Activated CD4-positive, alpha-beta T cell treated with anti-CD3 and anti-CD28 coated beads for 48 hours (primary cell): ENCODE measurements around the gene RET.

Source experiments
- DNase-seq: peaks from one replicate; pipeline ENCODE4 v3.0.0-alpha.2; 2020

The RET gene

DNA sequence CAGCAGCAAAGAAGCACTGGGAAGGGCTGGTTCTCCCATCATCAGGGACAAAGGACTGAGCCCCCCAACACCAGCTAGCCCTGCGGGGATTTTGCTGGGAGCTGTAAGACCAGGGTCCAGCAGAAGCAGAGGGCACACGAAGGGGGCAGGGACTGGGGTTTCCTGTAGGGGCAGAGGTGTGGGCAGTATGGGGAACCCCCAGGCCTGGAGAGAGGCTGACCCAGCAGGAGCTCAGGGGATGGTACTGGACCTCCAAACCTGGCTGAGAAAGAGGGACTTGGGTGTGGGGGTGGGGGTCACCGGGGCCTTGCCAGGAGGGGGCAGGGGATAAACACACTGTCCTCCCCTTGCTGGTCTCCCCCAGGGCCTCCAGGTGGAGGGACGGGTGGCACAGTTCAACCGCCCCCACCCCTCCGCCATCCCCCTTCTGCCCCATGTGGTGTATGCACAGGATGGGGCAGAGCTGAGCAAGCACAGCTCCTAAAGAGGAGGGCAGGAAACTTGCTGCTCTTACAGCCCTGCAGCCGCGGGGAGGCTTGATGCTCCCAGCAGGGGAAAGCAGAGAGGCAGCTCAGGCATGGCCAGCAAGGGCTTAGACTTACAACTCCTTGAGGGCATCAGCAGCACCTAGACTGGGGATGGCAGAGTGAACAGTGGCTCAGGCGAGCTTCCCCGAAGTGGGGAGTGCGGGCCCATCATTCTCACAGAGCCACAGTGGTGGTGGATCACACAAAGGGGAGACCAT lies 12.4 kb upstream of the RET start:
- DNase-seq: no peak

DNA sequence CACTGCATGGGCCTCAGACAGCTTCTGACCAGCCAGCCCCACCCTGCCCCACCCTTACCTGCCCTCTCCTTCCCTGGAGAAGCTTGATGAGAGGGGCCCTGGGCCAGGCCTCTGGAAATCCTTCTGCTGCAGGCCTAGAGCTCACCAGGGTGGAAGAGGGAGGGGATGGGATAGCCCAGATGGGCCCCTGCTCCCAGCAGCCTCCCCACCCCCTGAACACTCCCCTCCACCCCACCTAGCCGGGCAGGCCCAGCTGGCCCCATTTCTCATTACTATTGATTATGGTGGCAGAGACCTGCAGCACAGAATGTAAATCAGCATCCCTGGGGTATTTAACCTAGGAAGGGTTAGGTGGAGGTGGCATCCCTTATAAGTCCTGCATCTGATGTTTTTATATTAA lies 11.6 kb upstream of the RET start:
- DNase-seq: no peak

DNA sequence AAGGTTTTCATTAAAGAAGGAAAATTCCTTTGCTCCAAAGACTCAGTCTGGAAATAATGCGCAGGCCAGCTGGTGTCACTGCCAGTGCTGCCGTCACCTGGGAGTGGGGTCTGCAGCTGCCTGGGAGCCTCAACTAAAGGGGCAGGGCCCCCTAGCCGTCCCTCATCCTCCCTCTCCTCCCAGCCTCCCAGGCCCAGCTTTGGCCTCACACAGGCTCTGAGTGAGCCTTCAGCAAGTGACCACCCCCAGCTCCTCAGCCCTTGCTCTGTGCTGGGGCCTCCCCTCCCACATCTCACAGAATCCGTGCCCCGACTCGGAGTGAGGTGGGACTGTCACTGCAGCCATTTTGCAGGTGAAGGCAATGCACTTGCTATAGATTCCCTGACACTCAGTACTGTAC lies 11.1 kb upstream of the RET start:
- no peak for DNase-seq

DNA sequence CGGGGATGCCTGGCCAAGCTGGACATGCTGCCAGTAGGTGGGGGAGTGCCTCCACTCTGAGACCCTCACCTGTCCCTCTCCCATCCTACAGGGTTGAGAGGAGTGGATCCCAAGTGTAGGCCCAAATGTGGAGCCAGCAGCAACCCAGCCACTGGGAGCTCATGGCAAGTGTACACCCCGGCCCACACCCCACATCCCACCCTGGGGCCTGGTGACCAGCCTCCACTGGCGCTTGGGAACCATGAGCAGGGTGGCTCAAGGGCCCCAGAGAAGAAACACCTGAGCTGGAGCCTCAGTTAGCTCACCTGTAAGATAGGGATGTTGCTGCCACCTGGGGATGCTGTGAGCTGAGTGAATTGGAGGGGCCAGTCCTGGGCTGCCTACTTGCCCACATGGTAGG lies 10.4 kb upstream of the RET start:
- no peak for DNase-seq

DNA sequence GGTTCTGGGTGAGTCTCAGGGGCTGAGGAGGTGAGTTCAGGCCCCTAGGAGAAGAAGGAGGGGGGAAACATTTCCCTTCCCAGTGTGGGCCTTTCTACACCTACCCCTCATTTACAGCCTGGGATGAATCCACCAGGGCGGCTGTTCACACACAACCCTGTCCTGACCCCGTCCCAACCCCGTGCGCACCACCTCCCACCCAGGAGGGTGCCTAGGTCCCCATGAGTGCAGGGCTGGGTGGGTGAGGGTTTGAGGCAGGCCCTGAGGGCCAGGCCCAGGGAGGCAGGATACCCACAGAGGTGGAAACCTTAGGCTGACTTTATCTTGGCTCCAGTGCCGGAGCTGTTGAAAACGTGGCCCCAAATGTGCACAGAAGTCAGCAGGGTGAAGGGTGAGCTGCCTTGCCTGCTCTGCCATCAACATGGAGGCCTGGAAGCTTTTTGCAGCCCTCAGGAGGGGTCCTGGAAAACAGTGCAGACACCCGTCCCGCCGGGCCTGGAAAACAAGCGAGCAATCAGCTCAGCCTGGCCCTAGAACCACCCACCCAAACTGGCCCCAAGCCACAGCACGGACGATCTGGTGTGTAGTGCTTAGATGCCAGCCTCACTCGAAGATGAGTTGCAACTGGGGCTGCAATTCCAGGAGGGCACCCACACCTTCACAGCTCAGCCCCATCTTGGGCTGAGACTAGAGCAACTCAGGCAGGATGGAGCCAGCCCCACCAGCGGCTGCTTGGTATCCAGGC lies 9.3 kb upstream of the RET start:
- no peak for DNase-seq

DNA sequence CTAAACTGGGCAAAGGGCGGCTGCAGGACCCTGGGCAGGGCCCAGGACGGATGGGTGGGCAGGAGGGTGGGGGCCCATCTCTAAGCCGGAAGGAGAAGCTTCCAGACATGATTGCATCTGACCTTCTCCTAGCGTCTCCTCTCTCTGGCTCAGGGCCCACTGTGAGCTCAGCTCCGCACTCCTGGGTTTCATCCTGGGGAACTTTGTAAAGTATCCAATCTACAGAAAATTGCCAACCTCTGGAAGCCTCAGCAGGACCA lies 8.8 kb upstream of the RET start:
- DNase-seq: no peak

DNA sequence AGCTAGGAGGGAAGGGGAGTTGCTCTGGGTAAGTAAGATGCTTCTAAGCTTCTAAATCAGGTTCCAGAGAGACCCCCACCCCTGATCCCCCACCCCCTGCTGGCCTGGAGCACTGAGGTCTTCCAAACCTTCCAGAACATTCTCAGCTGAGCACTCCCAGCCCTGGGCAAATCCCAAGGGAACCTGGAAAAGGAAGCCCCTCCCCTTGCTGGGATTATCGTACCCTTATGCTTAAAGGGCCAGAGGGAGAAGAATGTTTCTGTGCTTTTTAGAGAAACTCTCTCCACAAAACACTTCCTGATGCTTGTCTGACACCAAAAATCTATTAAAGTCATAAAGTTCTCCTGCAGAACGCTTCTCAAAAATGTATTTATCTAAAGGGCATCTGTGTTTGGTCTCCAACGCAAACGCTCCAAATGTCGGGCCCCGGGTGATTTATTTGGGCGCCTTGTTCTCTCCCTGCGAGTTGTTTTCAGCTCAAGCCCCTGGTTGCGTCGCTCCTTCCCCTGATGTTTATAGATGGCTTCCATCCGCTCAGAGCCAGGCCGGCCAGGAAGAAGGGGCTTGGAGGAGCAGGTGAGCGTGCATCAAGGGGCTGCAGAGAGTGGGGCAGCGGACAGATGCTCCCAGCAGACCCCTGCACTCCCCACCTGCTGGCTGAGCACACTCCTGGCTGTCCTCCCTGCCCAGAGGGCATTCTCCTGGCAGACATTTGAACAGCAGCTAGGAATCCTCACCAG lies 8.2 kb upstream of the RET start:
- DNase-seq: no peak

DNA sequence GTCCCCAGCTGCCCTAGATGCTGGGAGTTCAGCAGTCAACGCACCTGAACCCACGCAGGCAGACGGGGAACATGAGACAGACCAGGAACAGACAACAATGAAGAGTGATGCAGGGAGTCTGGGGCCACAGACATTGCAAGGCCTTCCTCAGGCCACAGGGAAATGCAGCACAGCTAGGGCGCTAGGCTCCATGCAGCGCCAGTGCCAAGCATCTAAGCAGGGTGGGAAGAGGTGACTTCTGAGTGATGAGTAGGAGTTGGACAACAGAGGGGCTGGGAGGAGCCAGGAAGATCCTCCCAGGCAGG lies 7.7 kb upstream of the RET start:
- no peak for DNase-seq

DNA sequence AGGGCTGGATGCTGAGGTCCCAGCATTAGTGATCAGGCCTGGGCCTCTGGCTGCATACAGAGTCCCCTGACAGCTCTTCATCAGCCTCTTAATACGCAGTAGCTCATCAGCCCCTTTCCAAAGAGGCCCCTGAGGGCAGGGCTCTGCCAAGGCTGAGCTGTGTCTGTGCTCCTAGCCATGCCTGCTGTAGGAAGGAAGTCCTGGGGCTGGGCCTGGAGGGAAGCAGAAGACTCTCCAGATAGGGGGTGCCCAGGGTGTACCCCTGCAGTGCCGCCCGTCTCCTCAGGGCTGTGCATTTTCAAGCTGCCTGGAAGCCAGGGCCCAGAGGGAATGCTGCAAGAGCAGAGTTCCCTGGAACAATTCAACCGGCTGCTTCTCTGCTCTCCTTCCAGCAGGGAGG lies 7.3 kb upstream of the RET start:
- no peak for DNase-seq

DNA sequence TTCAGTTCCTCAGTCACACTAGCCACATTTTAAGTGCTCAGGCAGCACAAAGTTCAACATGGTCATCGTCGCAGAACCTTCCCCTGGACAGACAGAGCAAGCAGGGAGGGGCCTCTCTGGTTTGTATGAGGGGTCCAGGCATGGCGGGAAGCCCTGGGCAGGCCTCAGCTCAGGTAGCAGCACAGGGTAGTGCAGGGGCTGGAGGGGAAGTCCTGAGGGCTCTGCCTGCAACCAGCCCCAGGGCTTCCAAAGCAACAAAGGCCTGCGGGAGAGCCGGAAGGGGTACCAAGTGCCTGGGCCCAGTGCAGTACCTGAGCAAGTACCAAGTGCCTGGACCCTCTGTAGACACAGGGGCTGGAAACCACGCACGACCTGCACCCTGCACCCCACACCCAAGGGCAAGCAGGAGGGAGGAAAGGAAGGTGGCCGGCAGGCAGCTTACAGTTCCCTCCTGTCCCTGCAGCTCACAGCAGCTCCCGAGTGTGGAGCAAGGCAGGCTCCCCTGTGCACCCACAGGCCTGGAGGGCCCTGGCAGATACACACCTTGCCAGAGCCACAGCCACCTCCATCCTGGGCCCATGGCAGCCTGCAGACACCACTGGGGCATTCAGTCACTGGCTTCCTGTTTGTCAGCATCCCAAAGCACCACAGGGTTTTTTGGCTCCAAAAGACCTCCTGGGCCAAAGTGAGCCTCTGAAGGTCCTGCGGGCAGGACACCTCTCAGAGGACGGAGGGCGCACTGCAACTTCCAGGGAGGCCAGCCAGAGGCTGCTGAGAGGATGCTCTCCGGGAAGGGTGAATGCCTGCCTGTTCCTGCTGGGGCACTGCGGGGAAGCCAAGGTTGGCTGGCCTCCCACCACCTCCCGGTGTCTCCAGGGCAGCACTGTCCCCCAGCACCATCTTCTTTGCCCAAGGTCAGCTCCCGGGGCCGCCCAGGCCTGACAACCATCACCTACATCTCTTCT lies 6.5 kb upstream of the RET start:
- DNase-seq: no peak

DNA sequence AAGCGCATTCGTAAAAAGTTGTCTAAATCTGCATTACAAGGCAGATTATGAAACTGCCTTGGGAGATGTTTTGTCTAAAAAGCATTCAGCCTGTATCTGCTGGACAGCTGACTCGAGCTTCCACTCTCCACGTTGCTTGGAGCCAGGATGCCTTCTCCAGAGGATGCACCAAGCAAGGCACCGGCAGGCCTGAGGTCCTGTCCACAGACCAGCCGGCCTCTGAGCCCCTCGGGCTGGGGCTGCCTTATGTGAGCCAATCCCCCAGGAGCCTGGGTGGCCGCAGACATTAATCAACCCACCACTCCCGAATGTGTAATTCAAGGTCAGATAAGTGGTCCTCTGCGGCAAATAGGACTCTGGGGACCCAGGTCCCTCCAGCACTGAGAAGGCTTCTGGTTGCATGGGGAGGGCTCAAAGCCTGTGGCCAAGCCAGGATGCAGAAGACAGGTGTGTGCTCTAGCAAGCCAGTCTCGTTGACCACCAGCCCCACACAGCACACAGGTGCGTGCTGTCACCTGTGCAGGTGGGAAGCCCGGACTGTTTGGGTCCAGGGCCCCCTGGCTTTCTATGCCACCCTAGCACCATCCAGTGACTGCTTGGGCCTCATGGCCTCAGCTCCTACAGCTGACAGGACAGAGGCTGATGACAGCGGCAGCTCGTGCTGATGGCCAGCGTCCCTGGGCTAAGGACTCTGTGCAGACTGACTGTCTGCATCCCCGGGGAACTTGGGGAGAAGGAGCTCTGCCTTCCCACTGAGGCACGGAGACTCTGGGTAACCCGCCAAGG lies 4.8 kb upstream of the RET start:
- no peak for DNase-seq

DNA sequence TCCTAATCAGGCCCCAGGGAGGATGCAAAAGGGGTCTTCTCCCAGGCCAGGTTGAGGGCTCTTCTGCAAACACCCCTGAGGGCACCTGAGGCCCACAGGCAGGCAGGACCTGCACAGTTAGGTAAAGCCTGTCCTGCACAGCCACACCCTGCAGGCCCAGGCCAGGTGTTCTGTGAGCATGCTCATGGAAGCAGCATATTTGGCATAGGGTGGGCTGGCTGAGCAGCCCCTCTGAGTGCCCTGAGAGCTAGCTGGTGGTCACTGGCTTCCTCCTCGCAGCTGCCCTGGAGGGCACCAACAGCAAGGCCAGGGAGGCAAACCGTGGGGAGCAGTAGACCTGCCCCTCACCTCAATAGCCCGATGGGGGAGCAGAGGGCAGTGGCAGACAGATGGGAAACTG lies 3.7 kb upstream of the RET start:
- DNase-seq: no peak

DNA sequence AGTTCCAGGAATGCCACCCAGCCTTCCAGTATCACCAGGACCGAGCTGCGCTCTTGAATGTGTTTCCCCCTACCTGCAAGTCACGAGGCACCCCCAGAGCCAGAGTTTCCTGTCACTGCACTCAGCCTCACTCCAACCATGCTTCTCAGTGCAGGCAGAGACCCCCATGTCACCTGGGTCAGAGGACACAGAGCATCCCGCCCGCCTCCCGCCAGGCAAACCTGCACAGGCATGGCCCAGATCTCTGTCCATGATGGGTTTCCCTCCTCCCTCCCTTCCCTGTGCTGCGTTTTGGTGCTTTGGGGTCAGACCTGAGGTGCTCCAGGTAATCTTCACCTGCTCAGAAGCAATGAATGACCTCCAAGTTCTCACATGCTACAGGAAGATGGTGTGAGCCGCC lies 3.1 kb upstream of the RET start:
- DNase-seq: no peak

DNA sequence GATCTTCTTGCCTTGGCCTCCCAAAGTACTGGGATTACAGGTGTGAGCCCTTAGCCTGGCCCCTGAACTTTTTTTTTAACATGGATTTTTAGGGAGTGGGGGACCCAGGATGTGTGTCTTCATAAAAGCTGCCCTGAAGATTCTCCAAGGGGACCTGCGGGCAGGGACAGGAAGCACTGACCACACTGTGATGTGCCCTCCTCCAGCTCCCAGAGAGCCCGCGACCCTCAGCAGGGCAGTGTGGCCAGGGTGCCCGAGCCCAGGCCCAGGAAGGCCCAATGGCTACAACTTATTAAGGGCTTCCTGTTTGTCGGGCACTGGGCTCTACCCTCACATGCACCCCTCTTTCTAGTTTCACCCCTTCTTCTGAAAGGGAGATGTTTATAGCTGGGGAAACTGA lies 2.5 kb upstream of the RET start:
- no peak for DNase-seq

DNA sequence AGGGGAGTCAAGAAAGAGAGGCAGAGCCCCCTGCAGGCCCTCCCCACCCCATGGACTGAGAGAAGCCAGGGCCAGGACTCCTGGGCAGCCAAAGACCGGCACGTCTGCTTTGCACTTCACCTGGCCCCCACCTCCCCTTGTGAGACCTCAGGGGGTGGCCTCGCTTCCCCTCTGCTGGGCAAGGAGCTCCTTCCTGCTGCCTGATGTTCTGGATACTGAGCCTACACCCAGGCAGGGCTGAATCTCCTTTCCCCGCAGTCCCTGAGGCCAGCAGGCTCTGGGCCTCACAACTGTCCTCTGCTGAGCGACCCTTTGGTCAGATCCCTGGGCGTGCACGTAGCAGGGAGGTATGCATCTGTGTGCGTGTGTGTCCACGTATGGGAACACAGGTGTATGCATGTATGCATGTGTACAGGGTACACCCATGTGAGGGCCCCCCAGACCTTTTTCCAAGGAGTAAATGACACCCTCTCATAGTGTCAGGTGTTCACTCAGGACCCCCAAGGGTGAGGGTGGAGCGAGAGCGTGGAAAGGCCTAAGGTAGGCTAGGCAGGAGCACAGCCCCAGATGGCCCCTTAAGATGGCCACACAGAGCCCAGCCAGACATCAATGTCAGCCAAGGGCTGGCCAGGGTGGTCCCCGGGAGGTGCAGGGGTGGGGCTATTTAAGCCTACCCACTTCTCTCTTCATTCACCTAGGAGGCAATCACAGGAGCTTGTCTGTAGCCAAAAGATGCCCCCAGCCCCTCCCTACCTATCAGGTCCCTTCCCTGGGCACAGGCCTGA lies 1.9 kb upstream of the RET start:
- no peak for DNase-seq

DNA sequence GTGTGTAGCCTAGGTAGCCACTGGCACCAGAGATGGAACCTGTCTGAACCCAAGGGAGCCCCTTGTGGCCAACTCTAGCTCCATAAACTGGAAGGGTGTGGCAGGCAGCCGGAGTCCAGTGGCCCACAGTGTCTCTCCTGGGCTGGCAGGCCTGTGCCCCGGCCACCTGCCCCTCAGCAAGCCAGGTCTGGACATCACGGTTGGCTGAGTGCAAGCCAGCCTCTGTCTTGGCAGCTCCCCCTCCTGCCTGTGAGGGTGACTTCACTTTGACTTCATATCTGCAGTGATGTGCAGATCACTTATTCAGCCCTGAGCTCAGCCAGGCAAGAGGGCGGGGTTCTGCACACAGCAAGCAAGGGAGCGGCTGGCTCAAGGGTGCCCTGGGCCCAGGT lies 1.3 kb upstream of the RET start:
- DNase-seq: peak; percentile 17

DNA sequence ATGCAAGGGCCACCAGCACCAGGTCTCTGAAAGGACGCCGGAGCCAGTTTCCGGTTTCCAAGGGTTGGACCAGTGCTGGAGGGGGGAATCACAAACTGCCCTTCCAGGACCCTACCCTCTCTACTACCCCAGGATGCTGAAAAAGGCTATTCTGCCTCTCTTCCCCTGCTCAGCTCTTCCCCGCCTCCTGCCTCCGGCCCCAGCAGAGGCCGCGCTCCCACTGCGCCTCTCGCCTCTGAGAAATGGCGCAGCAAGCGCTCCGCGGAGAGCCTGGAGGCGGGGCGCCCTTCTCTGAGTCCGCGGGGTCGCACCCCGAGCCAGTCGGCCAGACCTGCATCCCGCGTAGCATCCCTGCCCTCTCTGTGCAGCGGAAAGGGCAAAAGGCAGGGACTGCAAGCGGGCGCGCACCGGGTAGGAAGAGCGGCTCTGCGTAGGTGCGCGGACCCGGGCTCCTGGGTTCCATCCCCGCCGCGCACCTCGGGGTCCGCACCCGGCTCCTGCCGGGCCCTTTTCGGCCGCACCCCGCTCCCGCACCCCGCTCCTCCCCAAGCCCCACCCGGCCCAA lies 476 bp upstream of the RET start:
- DNase-seq: no peak

DNA sequence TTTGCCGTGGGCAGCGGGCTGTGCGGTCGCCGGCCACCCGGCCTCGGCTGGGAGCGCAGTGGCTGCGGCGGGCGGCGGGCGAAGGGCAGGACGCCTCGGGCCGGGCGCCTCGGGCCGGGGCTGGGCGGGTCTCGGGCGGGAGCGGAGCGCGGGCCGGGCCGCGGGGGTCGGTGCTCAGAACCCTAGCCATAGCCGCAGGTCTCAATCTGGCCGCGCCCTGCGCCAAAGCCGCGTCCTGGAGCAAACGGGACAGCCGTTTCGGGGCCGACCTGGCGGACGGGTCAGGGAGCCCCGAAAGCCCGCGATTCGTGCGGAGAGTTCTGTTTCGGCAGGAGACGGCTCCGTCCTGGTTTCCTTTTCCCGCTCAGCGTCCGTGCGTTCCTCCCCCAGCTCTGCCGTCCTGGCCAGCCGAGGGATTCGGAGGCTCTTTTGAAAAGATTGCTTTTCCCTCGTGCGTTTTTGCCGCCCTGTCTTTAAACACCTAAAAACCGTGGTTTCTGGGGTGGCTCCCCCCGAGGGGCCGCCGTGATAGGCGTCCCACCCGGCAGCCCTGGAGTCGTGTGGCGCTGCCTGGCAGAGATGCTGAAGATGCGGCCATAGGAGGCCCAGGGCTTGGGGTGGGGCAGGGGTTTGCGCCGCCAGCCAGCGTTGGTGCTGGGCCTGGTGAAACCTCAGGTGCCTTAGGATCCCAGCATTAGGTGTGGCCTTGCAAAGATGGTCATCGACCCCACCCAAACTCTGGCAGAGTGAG lies 727 bp downstream of the RET start:
- no peak for DNase-seq

DNA sequence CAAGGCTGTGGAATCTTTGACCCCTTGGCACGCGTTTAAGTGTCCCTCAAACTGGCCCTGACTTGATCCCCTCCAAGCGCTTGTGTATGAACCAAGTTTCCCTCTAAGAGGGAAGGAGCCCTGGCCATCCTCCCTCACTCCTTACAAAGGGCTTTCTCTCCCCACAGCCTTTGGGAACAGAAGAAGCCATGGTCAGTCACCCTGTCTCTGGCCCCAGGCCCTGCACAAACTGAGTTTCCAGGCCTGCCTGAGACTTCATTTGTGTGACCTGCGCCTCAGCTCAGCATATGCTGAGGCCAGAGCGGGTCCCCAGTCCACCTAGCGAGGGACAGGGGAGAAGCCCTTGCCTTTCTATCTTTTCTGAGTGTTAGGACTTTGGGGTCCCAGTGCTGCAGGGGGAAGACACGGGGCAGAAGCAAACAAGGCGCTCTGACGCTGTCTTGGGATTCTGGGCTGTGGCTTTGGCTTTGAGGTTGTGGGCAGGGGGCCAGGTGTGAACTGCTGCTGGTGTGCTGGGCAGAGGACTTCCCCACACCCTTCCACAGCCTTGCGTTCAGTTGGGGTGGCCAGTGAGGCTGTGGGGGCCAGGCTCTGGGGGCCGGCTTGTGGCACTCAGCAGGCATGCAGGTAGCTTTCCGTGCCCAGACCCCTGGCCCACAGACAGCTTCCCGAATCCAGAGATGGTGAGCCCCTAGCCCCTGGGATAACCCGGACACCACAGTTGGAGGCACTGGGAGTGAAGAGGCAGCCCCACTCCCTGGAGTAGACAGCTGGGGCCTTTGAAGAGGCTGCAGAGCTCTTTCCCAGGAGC lies 1.5 kb downstream of the RET start:
- no peak for DNase-seq

DNA sequence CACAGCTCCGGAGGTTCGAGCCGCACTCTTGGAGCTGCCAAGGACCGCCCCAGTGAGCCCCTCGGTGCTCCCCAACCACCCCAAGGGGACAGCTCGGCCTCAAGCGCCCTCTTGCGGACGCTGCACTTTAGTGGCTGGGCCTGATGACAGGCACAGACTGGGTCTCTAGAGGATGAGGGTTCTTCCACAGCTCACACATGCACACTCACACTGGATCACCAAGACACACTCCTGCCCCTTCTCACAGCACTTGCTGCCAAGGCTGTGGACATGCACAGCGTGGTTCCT lies 2.1 kb downstream of the RET start:
- DNase-seq: peak; percentile 55
